Umbilical cord (tissue), 2 donors: Measurements from ENCODE around the gene TMEM41A. TPM values are rescaled to one million over a fixed set of nuclear protein-coding genes. Genes with fewer than 3 reads are reported as not detected.
"Not testable (repeated sequence)": the region's sequence is repeated elsewhere in the genome, so short reads cannot be mapped to it uniquely, and the experiment has no call there.

ENCODE experiments used
- DNase-seq: peaks from one replicate; pipeline ENCODE4 v3.0.0-alpha.2; 2015; ENCODE audit warnings: low spot score
- total RNA-seq: library from RNA; depleted of rRNA; stranded (reverse); fragments of >200 nt; gene quantifications from one replicate; pipeline ENCODE4 v1.2.3, GENCODE V29; 2014; ENCODE audit warnings: low replicate concordance; ENCODE audit not compliant: insufficient read depth

Gene TMEM41A
- total RNA-seq, 1 donor from 2014 or later, result 14.2 TPM

DNA sequence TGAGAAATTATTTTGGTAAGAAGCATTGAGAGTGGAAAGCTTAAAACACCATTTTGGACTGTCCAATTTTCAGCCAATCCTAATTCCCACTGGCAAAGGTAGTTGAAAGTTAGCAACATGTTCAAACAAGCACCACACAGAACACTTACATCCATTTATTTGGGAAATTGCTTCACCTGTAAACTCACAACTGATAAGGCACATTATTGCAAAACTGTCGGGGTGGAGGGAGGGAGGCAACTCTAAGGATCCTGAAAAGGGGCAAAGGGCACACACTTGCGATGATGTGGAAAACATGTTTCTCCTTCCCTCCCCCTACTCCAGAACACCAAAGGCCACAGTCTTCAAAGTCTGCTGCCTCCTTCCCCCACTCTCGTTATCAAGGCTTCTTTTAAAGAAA lies 9.4 kb downstream of the TMEM41A start:
- DNase-seq, result no peak

DNA sequence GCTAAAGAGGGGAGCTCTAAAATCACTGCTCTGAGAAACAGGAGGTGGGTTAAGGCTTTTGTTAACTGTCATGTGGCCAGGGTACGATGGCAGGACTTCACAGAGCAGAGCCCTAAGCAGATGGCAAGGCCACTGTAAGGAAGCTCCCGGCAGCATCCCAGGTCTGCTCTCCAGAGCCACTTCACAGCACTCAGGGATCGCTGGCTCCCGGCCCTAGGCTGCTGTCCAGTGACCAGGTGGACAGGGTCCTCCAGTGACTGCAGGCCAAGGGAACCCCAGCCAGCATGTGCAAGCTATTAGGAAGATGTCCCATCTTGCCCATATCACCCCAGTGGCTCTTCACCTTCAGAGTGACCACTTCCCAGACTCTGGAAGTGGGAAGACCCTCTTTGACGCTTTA lies 10.4 kb downstream of the TMEM41A start:
- no peak for DNase-seq

DNA sequence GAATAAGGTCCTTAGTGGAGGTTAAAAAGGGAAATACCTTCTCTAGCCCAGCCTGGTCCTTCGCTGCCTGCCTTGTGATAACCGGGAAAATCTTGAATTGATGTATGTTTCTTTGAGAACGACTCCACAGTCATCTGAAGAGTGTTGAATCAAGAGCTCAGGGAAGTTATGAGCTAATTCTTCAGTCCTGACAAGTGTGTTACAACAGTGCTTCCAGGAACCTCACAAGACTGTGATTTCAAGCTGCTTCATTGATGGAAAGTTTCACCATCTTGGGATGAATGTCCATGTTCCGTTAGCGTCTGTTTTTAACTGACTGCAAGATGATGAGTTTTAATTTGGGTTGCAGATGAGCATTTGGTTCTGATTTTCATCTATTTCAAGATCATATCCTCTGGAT lies 12.4 kb downstream of the TMEM41A start:
- DNase-seq, result no peak

DNA sequence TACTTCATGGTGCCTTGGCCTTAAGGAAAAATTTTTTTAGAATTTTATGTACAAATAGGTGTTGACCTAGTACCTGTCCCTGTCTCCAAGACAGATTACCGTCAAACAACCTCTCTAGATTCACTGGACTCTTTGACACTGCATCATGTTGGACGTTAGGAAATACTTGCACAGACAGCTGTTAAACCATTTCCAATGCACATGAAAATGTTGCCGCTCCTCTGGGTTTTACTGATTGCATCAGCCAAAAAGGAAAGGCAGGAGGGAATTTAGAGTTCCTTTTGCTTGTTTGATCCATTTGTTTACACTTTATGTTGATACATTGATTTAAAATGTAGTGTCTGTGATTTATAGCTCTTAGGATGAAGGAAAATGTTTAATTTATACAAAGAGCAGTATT lies 14.5 kb downstream of the TMEM41A start:
- DNase-seq, result no peak

DNA sequence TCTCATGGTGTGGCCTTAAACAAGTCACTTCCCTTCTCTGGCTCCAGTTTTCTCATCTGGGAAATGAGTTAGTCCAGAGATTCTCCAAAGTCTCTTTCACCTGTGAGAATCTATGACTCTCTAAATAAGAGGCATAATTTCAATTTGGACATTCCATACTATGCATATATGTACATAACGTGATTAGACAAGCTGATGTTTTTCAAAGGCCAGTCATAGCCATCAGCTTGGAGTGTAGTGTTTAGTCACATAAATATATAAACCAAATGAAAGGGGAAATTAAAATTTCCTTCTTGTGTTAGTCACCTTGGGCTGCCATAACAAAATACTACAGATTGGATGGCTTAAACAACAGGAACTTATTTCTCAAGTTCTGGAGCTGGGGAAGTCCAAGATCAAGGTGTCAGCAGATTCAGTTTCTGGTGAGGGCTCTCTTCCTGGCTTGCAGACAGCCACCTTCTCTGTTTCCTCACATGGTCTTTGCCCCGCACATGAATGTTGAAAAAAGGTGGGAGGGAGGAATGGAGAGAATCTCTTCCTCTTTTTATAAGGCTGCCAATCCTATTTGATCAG lies 19.4 kb downstream of the TMEM41A start:
- no peak for DNase-seq

DNA sequence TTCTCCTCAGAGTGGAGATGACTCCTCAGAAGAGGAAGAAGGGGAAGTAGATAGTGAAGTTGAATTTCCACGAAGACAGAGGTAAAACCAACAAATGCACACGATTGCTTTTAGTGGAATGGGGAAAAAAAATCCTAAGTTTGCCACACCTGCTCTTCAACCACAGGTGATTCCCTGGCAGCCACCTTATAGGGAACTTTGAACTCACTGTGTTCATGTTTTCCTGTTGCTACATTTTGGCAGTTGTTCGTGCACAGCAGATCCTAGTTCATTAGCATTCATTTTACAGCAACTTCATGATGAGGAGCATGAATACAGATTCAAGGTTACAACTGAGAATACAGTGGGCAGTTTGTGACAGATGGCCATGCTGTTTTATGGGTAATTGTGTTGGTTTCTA lies 21.5 kb downstream of the TMEM41A start:
- DNase-seq, result no peak

DNA sequence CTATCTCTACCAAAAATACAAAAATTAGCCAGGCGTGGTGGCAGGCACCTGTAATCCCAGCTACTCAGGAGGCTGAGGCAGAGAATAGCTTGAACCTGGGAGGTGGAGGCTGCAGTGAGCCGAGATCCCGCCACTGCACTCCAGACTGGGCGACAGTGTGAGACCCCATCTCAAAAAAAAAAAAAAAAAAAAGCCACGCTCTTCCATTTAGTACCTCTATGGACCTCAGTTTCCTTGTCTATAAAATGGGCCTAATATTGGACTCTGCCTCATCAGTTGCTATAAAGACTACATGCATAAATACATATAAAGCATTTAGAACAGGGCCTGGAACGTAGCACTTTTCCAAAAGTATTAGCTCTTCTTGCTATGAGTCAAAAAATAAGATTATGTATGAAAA lies 23.9 kb downstream of the TMEM41A start:
- not testable (repeated sequence) for DNase-seq

DNA sequence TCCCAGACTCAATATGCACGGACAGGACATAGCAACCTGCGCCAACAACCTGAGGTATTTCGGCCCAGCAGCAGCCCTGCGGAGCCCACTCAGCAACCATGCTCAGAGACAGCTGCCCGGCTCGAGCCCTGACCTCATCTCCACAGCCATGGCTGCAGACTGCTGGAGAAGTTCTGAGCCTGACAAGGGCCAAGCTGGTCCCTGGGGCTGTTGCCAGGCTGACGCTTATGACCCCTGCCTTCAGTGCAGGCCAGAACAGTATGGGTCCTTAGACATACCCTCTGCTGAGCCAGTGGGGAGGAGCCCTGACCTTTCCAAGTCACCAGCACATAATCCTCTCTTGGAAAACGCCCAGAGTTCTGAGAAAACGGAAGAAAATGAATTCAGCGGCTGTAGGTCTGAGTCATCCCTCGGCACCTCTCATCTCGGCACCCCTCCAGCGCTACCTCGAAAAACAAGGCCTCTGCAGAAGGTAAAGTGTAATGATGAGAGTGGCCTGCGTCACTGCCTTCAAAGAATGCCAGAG lies 25.5 kb downstream of the TMEM41A start:
- DNase-seq, result no peak

DNA sequence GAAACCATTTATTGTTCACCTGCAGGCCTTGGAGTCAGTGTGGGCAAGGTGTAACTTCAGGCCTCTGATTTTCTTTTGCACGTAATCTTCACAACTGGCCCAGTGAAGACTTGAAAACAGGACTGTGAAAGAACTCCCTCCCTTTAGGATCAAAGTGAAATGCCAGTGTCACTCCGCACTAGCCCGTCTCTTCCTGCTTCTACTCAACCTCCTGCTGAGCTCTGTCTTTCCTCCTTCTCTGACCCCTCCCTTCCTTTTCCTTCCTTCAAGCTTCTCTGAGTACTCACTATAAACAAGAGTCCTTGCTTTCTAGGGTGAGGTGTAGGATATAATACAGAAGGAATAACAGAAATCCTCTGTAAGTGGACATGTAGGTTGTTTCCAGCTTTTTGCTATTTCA lies 28.5 kb downstream of the TMEM41A start:
- DNase-seq, result no peak

DNA sequence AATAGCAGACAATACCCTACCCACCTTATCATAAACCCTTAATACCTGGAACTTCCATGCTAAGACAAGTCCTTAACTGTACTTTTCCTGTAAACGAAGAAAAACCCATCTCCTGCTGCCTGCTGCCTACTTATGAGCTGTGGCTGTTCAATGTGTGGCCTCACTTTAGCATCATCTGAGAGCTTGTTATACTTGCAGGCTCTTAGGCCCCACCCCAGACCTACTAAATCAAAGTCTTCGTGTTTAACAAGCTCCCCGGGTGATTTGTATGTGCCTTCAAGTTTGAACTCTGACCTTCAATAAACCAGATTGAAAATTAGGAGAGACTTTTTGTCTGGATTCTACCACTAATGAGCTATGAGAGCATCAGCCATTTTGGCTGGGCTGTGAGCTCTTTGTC lies 29.3 kb downstream of the TMEM41A start:
- no peak for DNase-seq

DNA sequence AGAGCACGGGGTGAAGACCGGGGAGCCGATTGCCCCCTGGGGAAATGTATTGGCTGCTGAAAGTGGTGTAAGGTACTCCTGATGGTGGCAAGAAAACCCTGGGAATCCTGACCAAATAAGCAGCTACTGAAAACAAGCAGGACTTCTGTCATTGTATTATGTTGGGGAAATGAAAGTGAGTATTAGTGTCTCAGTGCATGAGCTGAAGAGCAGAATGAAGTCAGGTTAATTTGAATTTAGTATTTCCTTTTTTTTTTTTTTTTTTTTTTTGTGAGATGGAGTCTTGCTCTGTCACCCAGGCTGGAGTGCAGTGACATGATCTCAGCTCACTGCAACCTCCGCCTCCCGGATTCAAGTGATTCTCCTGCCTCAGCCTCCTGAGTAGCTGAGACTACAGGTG lies 32.7 kb downstream of the TMEM41A start:
- not testable (repeated sequence) for DNase-seq

DNA sequence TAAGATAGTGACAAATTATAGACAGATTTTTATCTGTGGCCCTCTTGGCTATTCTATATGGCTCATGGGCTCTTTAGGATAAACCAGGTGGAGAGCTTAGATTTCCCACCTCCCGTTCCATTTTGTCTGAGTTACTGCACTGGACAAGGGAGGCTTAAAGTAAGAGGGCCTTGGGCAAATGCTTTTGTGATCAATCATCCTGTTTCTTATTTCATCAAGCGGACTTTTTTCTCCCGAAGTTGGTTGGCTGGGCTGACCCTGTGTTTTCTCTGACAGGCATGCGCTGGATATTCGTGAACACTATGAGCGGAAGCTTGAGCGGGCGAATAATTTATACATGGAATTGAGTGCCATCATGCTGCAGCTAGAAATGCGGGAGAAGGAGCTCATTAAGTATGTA lies 33.4 kb downstream of the TMEM41A start:
- DNase-seq, result no peak

DNA sequence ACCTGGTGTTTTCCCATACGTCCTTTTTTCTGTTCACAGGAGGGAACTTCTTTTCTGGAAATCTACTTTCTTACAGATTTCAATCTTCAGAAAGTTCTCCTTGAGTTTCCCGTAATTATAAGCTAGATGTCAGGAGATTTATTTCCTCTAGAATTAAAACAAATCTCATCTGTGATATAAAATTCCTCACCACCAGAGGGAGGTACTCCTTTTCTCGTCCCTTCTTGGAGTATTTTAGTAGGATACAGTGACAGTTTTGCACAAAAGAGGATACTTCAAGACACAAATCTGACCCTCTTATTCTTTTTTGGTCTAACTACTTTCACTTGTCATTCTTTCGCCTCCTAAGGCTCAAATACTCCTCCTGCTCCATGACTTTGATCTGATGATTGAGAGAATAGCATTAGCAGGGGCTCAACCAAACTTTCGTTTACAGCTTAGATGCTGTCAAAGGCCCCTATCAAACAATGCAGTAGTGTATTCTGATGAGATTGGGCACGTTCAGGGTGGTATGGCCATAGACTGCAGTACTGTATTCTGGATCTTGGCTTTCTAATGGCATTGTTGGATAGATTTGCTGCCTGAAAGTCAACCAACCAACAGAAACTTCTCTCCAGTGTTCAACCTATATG lies 38.0 kb downstream of the TMEM41A start:
- DNase-seq, result no peak

DNA sequence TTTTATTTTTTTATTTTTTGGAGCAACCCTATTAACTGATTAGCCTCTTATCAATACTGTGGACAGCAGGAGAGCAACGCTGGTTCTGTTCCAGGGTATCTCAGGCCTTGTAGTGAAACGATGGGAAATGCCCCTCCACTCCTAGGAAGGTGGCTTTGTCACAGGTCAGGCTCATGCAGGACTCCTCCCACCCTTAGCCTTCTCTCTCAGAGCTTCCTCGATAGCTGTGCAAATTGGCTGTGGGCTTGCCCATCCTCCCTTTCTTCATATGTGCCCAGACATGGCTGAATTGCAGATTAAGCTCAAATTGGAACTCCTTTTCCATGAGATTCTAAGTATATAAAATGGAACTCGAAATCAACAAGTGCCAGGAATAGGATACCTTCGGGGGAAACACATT lies 38.5 kb downstream of the TMEM41A start:
- DNase-seq, result no peak

DNA sequence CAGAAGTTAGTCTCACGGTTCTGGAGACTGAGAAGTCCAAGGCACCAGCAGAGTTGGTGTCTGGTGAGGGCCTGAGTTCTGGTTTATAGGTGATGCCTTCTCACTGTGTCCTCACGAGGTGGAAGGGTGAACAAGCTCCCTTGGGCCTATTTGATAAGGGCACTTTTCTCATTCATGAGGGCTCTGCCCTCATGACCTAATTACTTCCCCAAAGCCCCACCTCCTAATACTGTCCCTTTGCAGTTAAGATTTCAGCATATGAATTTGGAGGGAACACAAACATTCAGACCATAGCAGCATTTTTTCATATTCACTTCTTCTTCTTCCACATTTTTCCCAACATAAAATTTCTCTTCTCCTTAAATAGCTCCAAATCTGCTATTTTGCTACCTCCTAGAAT lies 41.5 kb downstream of the TMEM41A start:
- DNase-seq, result no peak

DNA sequence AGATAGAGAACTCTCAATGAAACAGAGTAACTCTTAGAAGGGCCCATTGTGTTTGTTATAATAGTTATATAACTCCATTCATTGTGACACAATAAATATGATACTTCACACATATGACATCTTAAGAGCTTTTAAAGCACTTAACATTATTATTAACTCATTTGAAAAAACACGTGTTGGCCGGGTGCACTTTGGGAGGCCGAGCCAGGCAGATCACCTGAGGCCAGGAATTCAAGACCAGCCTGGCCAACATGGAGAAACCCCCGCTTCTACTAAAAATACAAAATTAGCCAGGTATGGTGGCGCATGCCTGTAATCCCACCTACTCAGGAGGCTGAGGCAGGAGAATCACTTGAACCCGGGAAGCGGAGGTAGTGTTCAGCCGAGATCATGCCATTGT lies 47.4 kb downstream of the TMEM41A start:
- not testable (repeated sequence) for DNase-seq

DNA sequence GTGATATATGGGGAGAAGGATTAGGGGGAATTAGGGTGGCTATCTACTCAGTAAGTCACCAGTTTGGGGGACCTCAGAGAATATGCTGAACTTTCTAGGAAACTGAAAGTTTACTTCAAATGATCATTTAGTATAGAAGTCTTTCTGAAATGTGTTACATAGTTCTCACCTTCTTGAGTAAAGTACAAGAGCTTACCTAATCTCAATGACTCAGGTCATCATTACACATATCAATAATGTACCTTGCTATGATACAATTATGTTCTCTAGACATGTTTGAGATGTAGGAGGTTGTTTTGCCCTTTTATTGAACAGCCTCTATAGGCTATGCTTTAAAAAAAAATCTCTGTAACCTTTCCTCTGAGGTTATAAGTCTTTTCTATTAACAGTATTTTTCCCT lies 50.7 kb downstream of the TMEM41A start:
- no peak for DNase-seq

DNA sequence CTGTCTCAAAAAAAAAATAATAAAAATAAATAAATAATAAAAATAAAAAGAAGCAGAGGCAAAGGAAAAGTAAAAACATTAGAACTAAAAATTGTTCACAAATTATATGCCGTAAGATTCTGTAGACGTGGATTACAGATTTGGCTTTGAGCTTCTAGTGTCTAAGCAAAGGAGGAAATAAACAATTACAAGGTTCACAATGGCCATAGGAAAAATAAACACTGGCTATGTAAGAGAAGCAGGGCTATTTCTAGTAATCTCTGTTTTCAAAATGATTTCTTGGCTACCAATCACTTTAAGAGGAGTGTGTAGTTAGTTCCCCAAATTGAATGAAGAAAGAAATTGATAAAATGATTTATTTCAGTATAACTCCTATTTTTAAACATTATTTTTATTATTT lies 54.5 kb downstream of the TMEM41A start:
- DNase-seq, result no peak

DNA sequence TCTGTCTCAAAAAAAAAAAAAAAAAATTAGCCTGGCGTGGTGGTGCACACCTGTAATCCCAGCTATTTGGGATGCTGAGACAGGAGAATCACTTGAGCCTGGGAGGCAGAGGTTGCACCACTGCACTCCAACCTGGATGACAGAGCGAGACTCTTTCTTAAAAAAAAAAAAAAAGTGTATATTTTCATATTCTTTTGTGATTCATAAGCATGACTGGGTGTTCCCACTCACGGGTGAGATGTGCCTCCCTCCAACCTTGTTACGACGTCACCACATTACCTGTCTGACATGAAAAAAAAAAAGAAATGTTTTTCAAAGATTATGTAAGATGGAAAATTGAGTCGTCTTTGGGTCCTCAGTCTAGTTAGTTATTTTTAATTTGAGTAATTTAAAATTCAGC lies 56.8 kb downstream of the TMEM41A start:
- DNase-seq, result no peak

DNA sequence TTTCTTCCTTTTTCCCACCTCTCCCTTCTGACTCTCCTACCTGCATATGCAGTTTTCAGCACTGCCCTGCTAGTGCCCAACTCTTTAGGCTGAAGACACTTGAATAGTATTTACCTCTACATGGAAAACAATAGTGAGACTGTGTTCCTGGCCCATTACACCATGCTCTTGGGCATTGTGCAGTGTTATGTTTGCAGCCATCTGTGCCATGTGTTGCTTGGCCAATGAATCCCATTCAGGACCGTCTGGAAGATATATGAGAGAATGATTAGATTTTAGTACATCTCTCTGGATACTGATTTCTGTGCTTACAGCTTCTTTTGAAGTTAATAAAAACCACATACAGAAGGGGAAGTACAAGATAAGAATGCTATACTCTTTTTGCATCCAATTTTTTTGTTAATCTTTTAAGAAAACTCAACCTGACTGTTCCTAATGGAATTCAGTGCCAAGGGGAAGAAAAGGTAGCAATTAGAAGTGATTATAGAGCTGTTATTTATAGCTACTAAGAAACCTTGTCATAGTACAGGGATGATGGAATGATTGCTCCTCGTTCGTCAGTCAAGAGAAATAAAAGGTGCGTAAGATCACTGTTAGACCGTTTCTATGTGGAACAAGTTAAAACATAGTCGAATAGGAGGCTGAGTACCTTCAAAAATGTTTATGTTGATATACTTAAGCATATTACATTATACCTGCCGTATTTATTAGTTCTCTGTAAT lies 58.9 kb downstream of the TMEM41A start:
- no peak for DNase-seq
